Psoas muscle (tissue), 8 donors: Measurements from ENCODE around the gene ZC3H8. TPM values are rescaled to one million over a fixed set of nuclear protein-coding genes. Genes with fewer than 3 reads are reported as not detected.
A peak's percentile ranks its signal among the peaks of the same experiment; 100 is the strongest.

ENCODE experiments used
- ATAC-seq, 4 donors: fragments of 200-7000 bp; cut with Tn5 transposase; one replicate each; pipeline ENCODE4 v1.9.1; 2020; ENCODE audit warnings: moderate library complexity in 3 of 4, mild to moderate bottlenecking in 2 of 4
- DNase-seq, 2 donors: peaks; one replicate each; pipeline ENCODE4 v3.0.0-alpha.2; 2020
- H3K27ac ChIP-seq: fragments of 200-600 bp; one replicate; pipeline ENCODE4 v1.8.0; 2022
- H3K27me3 ChIP-seq, 3 donors: fragments of 200-600 bp in 1 of 3; one replicate each; pipeline versions ENCODE4 v1.6.1 to v1.8.0; 2013 to 2022; ENCODE audit warnings: low read length in 2 of 3, mild to moderate bottlenecking in 2 of 3, moderate library complexity in 1 of 3; ENCODE audit not compliant: insufficient read depth in 3 of 3
- H3K36me3 ChIP-seq, 2 donors: fragments of 200-600 bp in 1 of 2; one replicate each; pipeline versions ENCODE4 v1.6.1 to v1.8.0; 2013 to 2022; ENCODE audit warnings: low read depth in 1 of 2, mild to moderate bottlenecking in 1 of 2, moderate library complexity in 1 of 2; ENCODE audit not compliant: insufficient read depth in 1 of 2
- H3K4me1 ChIP-seq: fragments of 200-600 bp; one replicate; pipeline ENCODE4 v1.8.0; 2022
- H3K4me3 ChIP-seq: fragments of 200-600 bp; one replicate; pipeline ENCODE4 v1.8.0; 2022; ENCODE audit warnings: mild to moderate bottlenecking
- H3K9me3 ChIP-seq: fragments of 200-600 bp; one replicate; pipeline ENCODE4 v1.8.0; 2022
- WGBS, 3 donors: extraction: QIAGEN DNeasy Blood & Tissue Kit; methylation state at CpG; one replicate each; pipeline versions ENCODE4 v1.1.6 to v1.1.7; 2013; 5-methylcytosine and 5-hydroxymethylcytosine counted together
- intact Hi-C, 2 donors: fragments of 100-400 bp; cut with DNase I; formaldehyde crosslinking; loops; one replicate each; pipeline versions ENCODE4 v1.11.0 to v1.14.2; 2022
- polyA plus RNA-seq, 3 donors: library from polyadenylated mRNA; stranded (reverse); fragments of 200-250 nt; gene quantifications; one replicate each; pipeline ENCODE4 v1.2.3, GENCODE V29; 2013
- total RNA-seq, 4 donors: library from RNA; stranded (reverse); fragmentation: NEBNext Ultra II Directional in 2 of 4; extraction: Animal tissue kit (Norgen Biotek cat#: 25700) in 2 of 4; gene quantifications; one replicate each; pipeline versions ENCODE4 v1.2.1 to v1.2.4, GENCODE V29; 2021 to 2023
- TF ChIP-seq, protein P1 (sequence below): fragments of 200-600 bp; IDR thresholded peaks from one replicate; pipeline ENCODE4 v1.8.0; 2022; ENCODE audit warnings: antibody characterized with exemption
- donor health status: healthy with polysubstance abuse.
- donor health status: DM: no; HTN: no; CAD: no; lungs with moderate emphysema.
- donor health status: Bipolar disorder and iron deficiency.
- donor health status: healthy.
- donor health status: DM: yes; HTN: yes; CAD: no.
- donor health status: DM: no; HTN: no; CAD: no.
- donor health status: DM: no; HTN: no; CAD: no.
- donor health status: DM: yes; HTN: yes; CAD: no.

Gene ZC3H8
- total and polyA plus RNA-seq, 7 donors = 8.3 to 22.5 (median 15.2) TPM

DNA sequence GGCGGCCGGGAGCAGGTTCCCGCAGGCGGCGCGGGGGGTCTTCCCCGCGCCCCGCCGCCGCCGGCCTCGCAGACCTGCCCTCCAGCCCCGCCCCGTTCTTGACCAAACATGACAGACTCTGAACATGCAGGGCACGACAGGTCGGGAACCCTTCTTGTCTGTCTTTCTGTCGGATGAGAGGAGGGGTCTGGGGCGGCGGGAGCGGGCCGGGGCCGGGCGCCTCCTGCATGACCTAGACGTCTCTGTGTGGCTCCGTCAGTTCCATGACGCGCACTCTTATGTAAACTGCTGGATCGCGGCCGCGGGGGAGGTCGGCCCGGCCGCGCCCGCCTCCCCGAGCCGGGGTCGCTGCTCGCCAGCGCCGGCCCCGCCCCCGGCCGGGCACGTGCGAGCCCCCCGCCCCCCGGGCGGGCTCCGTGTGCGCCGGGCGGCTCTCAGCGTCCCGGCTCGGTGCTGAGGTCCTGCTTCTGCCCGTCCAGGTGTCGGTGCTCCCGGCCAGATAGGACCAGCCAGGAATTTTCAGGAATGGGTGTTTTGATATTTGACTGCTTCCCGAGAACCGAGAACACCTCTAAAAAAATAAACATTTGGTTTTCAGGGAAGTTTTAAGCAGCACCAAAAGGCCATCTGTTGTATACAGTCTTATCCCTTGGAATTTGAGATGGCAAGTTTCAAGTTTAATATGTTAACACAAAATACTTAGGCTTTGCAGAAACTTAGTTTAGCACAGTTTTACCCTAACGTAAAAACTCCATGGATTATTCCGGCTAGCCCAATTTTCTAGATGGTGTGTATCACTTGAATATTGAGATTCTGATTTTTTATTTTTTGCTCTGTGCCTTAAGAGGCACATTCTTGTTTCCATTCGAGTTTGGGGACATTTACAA, 21.3 kb upstream of the ZC3H8 start:
- H3K27ac ChIP-seq = peak overlapping the region; percentile 100
- no peaks in the 10 kb centered on the region for H3K27me3 ChIP-seq
- peaks cover 6% of the 10 kb centered on the region for H3K4me1 ChIP-seq
- H3K4me3 ChIP-seq = peak overlapping the region; percentile 91
- no peaks in the 10 kb centered on the region for H3K9me3 ChIP-seq
- DNase-seq = peak; percentile 90 to 93
- TF ChIP-seq, protein P1, sequence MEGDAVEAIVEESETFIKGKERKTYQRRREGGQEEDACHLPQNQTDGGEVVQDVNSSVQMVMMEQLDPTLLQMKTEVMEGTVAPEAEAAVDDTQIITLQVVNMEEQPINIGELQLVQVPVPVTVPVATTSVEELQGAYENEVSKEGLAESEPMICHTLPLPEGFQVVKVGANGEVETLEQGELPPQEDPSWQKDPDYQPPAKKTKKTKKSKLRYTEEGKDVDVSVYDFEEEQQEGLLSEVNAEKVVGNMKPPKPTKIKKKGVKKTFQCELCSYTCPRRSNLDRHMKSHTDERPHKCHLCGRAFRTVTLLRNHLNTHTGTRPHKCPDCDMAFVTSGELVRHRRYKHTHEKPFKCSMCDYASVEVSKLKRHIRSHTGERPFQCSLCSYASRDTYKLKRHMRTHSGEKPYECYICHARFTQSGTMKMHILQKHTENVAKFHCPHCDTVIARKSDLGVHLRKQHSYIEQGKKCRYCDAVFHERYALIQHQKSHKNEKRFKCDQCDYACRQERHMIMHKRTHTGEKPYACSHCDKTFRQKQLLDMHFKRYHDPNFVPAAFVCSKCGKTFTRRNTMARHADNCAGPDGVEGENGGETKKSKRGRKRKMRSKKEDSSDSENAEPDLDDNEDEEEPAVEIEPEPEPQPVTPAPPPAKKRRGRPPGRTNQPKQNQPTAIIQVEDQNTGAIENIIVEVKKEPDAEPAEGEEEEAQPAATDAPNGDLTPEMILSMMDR = no peak
- 1% methylated on average over 61 to 66 of the region's 66 CpGs for WGBS, 3 donors
- peak; percentile 82 to 84 (median 84) for ATAC-seq
- no peaks in the 10 kb centered on the region for H3K36me3 ChIP-seq
- intact Hi-C loops = loop anchor here in 1 of 2 donors (10.0 kb wide), 1 partner anchor 309 kb away; the partner anchor contains the start of gene CHCHD5

DNA sequence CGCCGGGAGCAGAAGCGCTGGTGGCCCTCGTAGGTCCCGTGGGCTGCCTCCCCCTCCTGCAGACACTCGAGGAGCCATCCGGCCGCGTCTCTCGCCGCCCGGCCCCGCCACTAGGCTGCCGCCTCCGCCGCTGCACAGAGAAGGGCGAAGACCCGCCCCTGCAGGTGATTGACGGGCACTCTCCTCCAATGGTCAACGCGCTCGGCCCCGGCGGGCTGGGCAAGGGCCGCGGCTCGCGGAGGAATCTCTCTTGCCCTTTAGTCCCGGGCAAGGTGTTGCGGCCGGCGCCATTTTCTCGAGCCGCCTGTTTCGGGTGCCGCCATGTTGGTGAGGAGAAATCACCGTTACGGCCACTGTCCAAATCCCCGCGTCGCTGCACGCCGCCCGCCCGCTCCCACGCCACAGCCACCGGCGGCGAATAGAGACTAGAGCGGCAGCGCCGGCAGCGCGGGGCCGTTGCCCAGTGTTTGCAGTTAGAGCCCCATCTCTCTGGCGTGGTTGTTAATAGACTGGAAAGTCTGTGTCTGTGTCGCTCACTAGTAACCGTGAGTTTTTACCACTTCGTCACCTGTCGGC, 20.6 kb upstream of the ZC3H8 start, which contains the start of gene ZC3H6:
Gene ZC3H6, plus strand, starts transcription at position 287 of the 576 bp plus-strand sequence. CDS start 398 bp downstream, outside the sequence.
- H3K27ac ChIP-seq = peak within 1 kb of the TSS; percentile 100
- intact Hi-C loops = loop anchor here in 1 of 2 donors (10.0 kb wide), 1 partner anchor 309 kb away; the partner anchor contains the start of gene CHCHD5
- H3K4me3 ChIP-seq = peak within 1 kb of the TSS; percentile 91
- peaks cover 6% of the 10 kb centered on the region for H3K4me1 ChIP-seq
- H3K9me3 ChIP-seq = no peaks in the 10 kb centered on the region
- TF ChIP-seq, protein P1 = peak; percentile 18
- peak; percentile 97 to 99 (median 98) for ATAC-seq
- H3K27me3 ChIP-seq = no peaks in the 10 kb centered on the region
- peak; percentile 99 for DNase-seq
- no peaks in the 10 kb centered on the region for H3K36me3 ChIP-seq
- WGBS, 3 donors = 0% methylated on average over 52 to 60 of the region's 60 CpGs

DNA sequence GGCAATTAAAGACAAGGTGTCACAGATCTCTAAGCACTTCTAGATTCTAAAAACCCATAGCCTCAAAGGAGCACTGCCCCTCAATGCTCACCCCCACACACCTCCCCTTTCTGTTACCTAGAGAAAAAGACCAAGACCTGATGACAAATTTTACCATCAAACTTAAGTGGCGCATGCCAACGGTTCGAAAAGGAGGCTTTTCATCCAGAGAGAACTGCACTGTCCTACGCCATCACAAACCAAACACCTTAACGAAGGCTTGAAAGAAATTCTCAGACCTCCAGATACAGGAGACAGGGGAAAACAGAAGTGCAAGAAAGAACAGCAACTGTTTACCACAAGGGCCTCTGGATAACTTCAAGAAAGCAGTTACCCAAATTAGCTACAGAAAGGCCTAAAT, 18.5 kb upstream of the ZC3H8 start:
- no peak overlapping the region for H3K27ac ChIP-seq
- peaks cover 6% of the 10 kb centered on the region for H3K4me1 ChIP-seq
- no peak overlapping the region for H3K4me3 ChIP-seq
- intact Hi-C loops = loop anchor here in 1 of 2 donors (10.0 kb wide), 1 partner anchor 311 kb away; the partner anchor contains the start of gene CHCHD5
- H3K36me3 ChIP-seq = no peaks in the 10 kb centered on the region
- no peak for ATAC-seq
- WGBS, 3 donors = 89 to 92% (median 90%) methylated on average over 5 of the region's 5 CpGs
- H3K9me3 ChIP-seq = no peaks in the 10 kb centered on the region
- DNase-seq = no peak
- no peaks in the 10 kb centered on the region for H3K27me3 ChIP-seq
- TF ChIP-seq, protein P1 = no peak

DNA sequence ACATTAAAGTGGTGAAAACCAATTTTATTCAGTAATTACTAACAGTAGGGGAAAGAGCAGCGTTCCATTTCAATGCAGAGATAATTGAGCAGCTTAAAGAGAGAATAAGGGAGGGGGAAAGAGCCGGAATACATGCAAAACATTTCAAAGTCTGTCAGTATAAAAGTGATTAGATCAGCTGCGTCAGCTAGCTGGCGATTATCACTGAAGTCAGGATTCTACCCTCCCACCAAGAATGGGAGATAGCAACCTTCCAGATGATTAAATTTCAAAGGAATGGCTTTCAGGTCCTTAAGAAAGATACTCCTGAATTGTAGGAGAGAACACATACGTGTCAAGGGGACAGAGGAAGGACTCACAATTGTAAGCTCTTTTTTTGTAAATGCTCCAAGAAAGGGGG, 17.8 kb upstream of the ZC3H8 start:
- no peaks in the 10 kb centered on the region for H3K9me3 ChIP-seq
- TF ChIP-seq, protein P1 = no peak
- no peaks in the 10 kb centered on the region for H3K36me3 ChIP-seq
- H3K4me1 ChIP-seq = peaks cover 6% of the 10 kb centered on the region
- ATAC-seq (no peak), DNase-seq (no peak)
- 70 to 81% (median 71%) methylated on average over 5 of the region's 5 CpGs for WGBS, 3 donors
- intact Hi-C loops = loop anchor here in 1 of 2 donors (10.0 kb wide), 1 partner anchor 312 kb away; the partner anchor contains the start of gene CHCHD5
- no peak overlapping the region for H3K27ac ChIP-seq
- H3K4me3 ChIP-seq = no peak overlapping the region
- H3K27me3 ChIP-seq = no peaks in the 10 kb centered on the region
